ENCODE data around the gene GOLGA2.

GRCh38 chr9:128258326-128258725, 17.5 kb downstream of the GOLGA2 start:
- TF ChIP-seq POLR2A (IDR thresholded peaks at IDR 0.05; ENCODE audit: low read depth, low read length) = no peak
- no peak for TF ChIP-seq TAF1 (IDR thresholded peaks at IDR 0.05; ENCODE audit: borderline replicate concordance, low read depth, low read length)
- no peak for TF ChIP-seq POLR2AphosphoS5 (IDR thresholded peaks at IDR 0.05; ENCODE audit: low read depth, low read length)

Measured in GM12892 (cell line).